ENCODE data around the gene RRM2.

The RRM2 gene

DNA sequence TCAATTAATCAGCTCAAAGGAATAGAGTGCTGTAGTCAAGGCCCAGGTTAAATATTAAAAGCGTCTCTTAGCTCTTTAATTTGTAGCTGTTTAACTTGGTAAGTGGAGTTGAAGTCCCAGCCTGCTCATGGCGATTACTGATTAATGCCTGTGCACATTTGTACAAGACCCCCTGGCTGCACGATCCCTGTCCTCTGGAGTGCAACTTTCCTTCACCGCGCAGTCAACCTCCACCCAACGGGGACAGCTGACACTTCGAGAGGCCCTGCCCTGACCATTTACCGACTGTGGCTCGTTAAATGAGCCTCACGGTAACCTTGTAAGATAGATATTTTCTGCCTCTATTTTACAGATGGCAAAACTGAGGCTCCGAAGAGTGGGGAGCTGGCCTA is 36.9 kb upstream of the RRM2 start:
- TF ChIP-seq EZH2phosphoT487 (IDR thresholded peaks at IDR 0.05; ENCODE audit: low read length) (no peak), EZH2 (optimal IDR thresholded peaks at IDR 0.05; ENCODE audit: low read depth, low read length) (no peak)
- TF ChIP-seq, protein P1, sequence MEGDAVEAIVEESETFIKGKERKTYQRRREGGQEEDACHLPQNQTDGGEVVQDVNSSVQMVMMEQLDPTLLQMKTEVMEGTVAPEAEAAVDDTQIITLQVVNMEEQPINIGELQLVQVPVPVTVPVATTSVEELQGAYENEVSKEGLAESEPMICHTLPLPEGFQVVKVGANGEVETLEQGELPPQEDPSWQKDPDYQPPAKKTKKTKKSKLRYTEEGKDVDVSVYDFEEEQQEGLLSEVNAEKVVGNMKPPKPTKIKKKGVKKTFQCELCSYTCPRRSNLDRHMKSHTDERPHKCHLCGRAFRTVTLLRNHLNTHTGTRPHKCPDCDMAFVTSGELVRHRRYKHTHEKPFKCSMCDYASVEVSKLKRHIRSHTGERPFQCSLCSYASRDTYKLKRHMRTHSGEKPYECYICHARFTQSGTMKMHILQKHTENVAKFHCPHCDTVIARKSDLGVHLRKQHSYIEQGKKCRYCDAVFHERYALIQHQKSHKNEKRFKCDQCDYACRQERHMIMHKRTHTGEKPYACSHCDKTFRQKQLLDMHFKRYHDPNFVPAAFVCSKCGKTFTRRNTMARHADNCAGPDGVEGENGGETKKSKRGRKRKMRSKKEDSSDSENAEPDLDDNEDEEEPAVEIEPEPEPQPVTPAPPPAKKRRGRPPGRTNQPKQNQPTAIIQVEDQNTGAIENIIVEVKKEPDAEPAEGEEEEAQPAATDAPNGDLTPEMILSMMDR (IDR thresholded peaks at IDR 0.05; ENCODE audit: low read length), result no peak
- no peaks in the 10 kb centered on the region for H4K20me1 ChIP-seq (ENCODE audit: insufficient read depth, low read length)
- H3F3A ChIP-seq (ENCODE audit: insufficient read depth, low read length), result no peaks in the 10 kb centered on the region

GRCh38 chr2:10086950-10087349 is 35.6 kb upstream of the RRM2 start:
- Histone ChIP-seq H3F3A (ENCODE audit: insufficient read depth, low read length) (no peaks in the 10 kb centered on the region), H4K20me1 (ENCODE audit: insufficient read depth, low read length) (no peaks in the 10 kb centered on the region), H3K4me2 (ENCODE audit: low read depth, low read length) (no peak overlapping the region), H3K27me3 (replicated peaks; ENCODE audit: insufficient read depth, low read length) (no peaks in the 10 kb centered on the region), H3K9me3 (replicated peaks; ENCODE audit: insufficient read depth, low read length) (no peaks in the 10 kb centered on the region), H3K4me3 (ENCODE audit: low read length) (no peak overlapping the region), H3K9ac (ENCODE audit: low read length) (no peak overlapping the region), H3K4me1 (ENCODE audit: low read length) (no peaks in the 10 kb centered on the region), H3K36me3 (replicated peaks; ENCODE audit: insufficient read depth, low read length) (no peaks in the 10 kb centered on the region), H2AFZ (ENCODE audit: low read length) (no peak overlapping the region), H3K27ac (ENCODE audit: low read length) (no peak overlapping the region), H3K9me2 (replicated peaks; ENCODE audit: insufficient read depth, low read length) (no peaks in the 10 kb centered on the region), H3K79me2 (ENCODE audit: low read length) (no peaks in the 10 kb centered on the region)
- DNase-seq, result no peak
- TF ChIP-seq EZH2 (optimal IDR thresholded peaks at IDR 0.05; ENCODE audit: low read depth, low read length) (no peak), EZH2phosphoT487 (IDR thresholded peaks at IDR 0.05; ENCODE audit: low read length) (no peak)
- TF ChIP-seq, protein P1 (IDR thresholded peaks at IDR 0.05; ENCODE audit: low read length), result no peak

More for the DNA sequence above, 36.9 kb upstream of the RRM2 start:
- Histone ChIP-seq H3K9me2 (replicated peaks; ENCODE audit: insufficient read depth, low read length) (no peaks in the 10 kb centered on the region), H3K27ac (ENCODE audit: low read length) (no peak overlapping the region), H3K4me3 (ENCODE audit: low read length) (no peak overlapping the region), H3K4me2 (ENCODE audit: low read depth, low read length) (no peak overlapping the region), H3K9ac (ENCODE audit: low read length) (no peak overlapping the region), H3K79me2 (ENCODE audit: low read length) (no peaks in the 10 kb centered on the region), H2AFZ (ENCODE audit: low read length) (no peak overlapping the region), H3K36me3 (replicated peaks; ENCODE audit: insufficient read depth, low read length) (no peaks in the 10 kb centered on the region), H3K4me1 (ENCODE audit: low read length) (no peaks in the 10 kb centered on the region), H3K27me3 (replicated peaks; ENCODE audit: insufficient read depth, low read length) (peaks cover 8% of the 10 kb centered on the region), H3K9me3 (replicated peaks; ENCODE audit: insufficient read depth, low read length) (no peaks in the 10 kb centered on the region)
- no peak for DNase-seq

GRCh38 chr2:10087360-10087759 is 35.2 kb upstream of the RRM2 start:
- H3F3A ChIP-seq (ENCODE audit: insufficient read depth, low read length), result no peaks in the 10 kb centered on the region
- H3K9me2 ChIP-seq (replicated peaks; ENCODE audit: insufficient read depth, low read length), result no peaks in the 10 kb centered on the region
- H3K27ac ChIP-seq (ENCODE audit: low read length), result no peak overlapping the region
- H4K20me1 ChIP-seq (ENCODE audit: insufficient read depth, low read length), result no peaks in the 10 kb centered on the region
- no peak overlapping the region for H3K9ac ChIP-seq (ENCODE audit: low read length)
- no peak for TF ChIP-seq EZH2 (optimal IDR thresholded peaks at IDR 0.05; ENCODE audit: low read depth, low read length)
- no peak for TF ChIP-seq EZH2phosphoT487 (IDR thresholded peaks at IDR 0.05; ENCODE audit: low read length)
- TF ChIP-seq, protein P1 (IDR thresholded peaks at IDR 0.05; ENCODE audit: low read length), result no peak
- H3K9me3 ChIP-seq (replicated peaks; ENCODE audit: insufficient read depth, low read length), result no peaks in the 10 kb centered on the region
- H3K27me3 ChIP-seq (replicated peaks; ENCODE audit: insufficient read depth, low read length), result no peaks in the 10 kb centered on the region
- no peak overlapping the region for H3K4me2 ChIP-seq (ENCODE audit: low read depth, low read length)
- no peak overlapping the region for H3K4me3 ChIP-seq (ENCODE audit: low read length)
- H3K36me3 ChIP-seq (replicated peaks; ENCODE audit: insufficient read depth, low read length), result no peaks in the 10 kb centered on the region
- no peak for DNase-seq
- no peaks in the 10 kb centered on the region for H3K4me1 ChIP-seq (ENCODE audit: low read length)
- H3K79me2 ChIP-seq (ENCODE audit: low read length), result no peaks in the 10 kb centered on the region
- no peak overlapping the region for H2AFZ ChIP-seq (ENCODE audit: low read length)

Data from MM.1S (cell line).